ENCODE measurements around the gene GGTA1.

- TF ChIP-seq, protein P1, sequence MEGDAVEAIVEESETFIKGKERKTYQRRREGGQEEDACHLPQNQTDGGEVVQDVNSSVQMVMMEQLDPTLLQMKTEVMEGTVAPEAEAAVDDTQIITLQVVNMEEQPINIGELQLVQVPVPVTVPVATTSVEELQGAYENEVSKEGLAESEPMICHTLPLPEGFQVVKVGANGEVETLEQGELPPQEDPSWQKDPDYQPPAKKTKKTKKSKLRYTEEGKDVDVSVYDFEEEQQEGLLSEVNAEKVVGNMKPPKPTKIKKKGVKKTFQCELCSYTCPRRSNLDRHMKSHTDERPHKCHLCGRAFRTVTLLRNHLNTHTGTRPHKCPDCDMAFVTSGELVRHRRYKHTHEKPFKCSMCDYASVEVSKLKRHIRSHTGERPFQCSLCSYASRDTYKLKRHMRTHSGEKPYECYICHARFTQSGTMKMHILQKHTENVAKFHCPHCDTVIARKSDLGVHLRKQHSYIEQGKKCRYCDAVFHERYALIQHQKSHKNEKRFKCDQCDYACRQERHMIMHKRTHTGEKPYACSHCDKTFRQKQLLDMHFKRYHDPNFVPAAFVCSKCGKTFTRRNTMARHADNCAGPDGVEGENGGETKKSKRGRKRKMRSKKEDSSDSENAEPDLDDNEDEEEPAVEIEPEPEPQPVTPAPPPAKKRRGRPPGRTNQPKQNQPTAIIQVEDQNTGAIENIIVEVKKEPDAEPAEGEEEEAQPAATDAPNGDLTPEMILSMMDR (IDR thresholded peaks at IDR 0.05; ENCODE audit: low read length), result no peak
- TF ChIP-seq EZH2 (IDR thresholded peaks at IDR 0.05; ENCODE audit: borderline replicate concordance, low read length), result no peak
Measured at GRCh38 chr9:121459513-121459912, 40.1 kb downstream of the GGTA1 start.

All from OCI-LY1 (cell line).